GM23248 (cell line): ENCODE data around the gene MGMT. TPM values are rescaled to one million over a fixed set of nuclear protein-coding genes. Genes with fewer than 3 reads are reported as not detected.

Experiments
- DNase-seq: peaks from one replicate; pipeline ENCODE4 v3.0.0-alpha.2; 2015
- H2AFZ ChIP-seq: fragments of 200-600 bp; sonication (generic); 2 replicates; pipeline ENCODE4 v1.6.1; 2016; ENCODE audit warnings: antibody characterized with exemption
- H3F3A ChIP-seq: fragments of 200-600 bp; sonication (generic); 2 replicates; pipeline ENCODE4 v1.6.1; 2016; ENCODE audit warnings: mild to moderate bottlenecking, antibody characterized with exemption, mixed run types; ENCODE audit not compliant: insufficient read depth
- H3K27ac ChIP-seq: fragments of 200-600 bp; sonication (generic); 2 replicates; pipeline ENCODE4 v1.5.1; 2016; ENCODE audit warnings: mild to moderate bottlenecking
- H3K27me3 ChIP-seq: fragments of 200-600 bp; sonication (generic); replicated peaks from 2 replicates; pipeline ENCODE4 v1.6.1; 2016; ENCODE audit warnings: mild to moderate bottlenecking; ENCODE audit not compliant: insufficient read depth
- H3K36me3 ChIP-seq: fragments of 200-600 bp; sonication (generic); 2 replicates; pipeline ENCODE4 v1.6.1; 2016; ENCODE audit warnings: low read depth, mild to moderate bottlenecking
- H3K4me1 ChIP-seq: fragments of 200-600 bp; sonication (generic); 2 replicates; pipeline ENCODE4 v1.6.1; 2016; ENCODE audit warnings: mild to moderate bottlenecking; ENCODE audit not compliant: insufficient read depth
- H3K4me2 ChIP-seq: fragments of 200-600 bp; sonication (generic); one replicate; pipeline ENCODE4 v1.6.1; 2016; ENCODE audit warnings: mild to moderate bottlenecking; ENCODE audit not compliant: unreplicated experiment
- H3K4me3 ChIP-seq: fragments of 200-600 bp; sonication (generic); 2 replicates; pipeline ENCODE4 v1.5.1; 2016; ENCODE audit warnings: mild to moderate bottlenecking
- H3K79me2 ChIP-seq: fragments of 200-600 bp; sonication (generic); 2 replicates; pipeline ENCODE4 v1.6.1; 2016; ENCODE audit warnings: mild to moderate bottlenecking; ENCODE audit not compliant: insufficient read depth
- H3K9ac ChIP-seq: fragments of 200-600 bp; sonication (generic); 2 replicates; pipeline ENCODE4 v1.6.1; 2016; ENCODE audit warnings: mild to moderate bottlenecking
- H3K9me2 ChIP-seq: fragments of 200-600 bp; sonication (generic); 2 replicates; pipeline ENCODE4 v1.6.1; 2016; ENCODE audit warnings: mixed run types, mild to moderate bottlenecking, moderate library complexity; ENCODE audit not compliant: insufficient read depth
- H3K9me3 ChIP-seq: fragments of 200-600 bp; sonication (generic); one replicate; pipeline ENCODE4 v1.6.1; 2017; ENCODE audit warnings: low read depth
- H4K20me1 ChIP-seq: fragments of 200-600 bp; sonication (generic); 2 replicates; pipeline ENCODE4 v1.6.0; 2016; ENCODE audit not compliant: insufficient read depth
- EZH2 ChIP-seq: fragments of 200-600 bp; sonication (generic); IDR thresholded peaks from 2 replicates; pipeline ENCODE4 v1.6.1; 2018; ENCODE audit warnings: antibody characterized with exemption, mild to moderate bottlenecking; ENCODE audit not compliant: insufficient read depth, poor library complexity, severe bottlenecking
- EZH2phosphoT487 ChIP-seq: fragments of 200-600 bp; sonication (generic); IDR thresholded peaks from 2 replicates; pipeline ENCODE4 v1.6.1; 2018; ENCODE audit warnings: antibody characterized with exemption, moderate library complexity, mild to moderate bottlenecking, low read depth; ENCODE audit not compliant: insufficient read depth
- WGBS, 2 experiments: methylation state at CpG; one replicate each; pipeline ENCODE4 v1.1.6; 2015 to 2017; ENCODE audit warnings: low lambda C conversion rate in 2 of 2, low coverage in 1 of 2; ENCODE audit errors: missing lambda C conversion rate in 2 of 2; 5-methylcytosine and 5-hydroxymethylcytosine counted together
- in situ Hi-C: fragments of 300-500 bp; cut with MboI; formaldehyde crosslinking; loops from 2 replicates; pipeline ENCODE4 v1.15.0; 2020
- polyA plus RNA-seq: library from polyadenylated mRNA; unstranded; fragments of >200 nt; fragmentation: Nextera tagmentation; extraction: Ambion mirVana; gene quantifications from 2 replicates; pipeline ENCODE4 v1.2.1, GENCODE V29; 2016
- total RNA-seq: library from RNA; depleted of rRNA; stranded (reverse); fragments of >200 nt; shearing (Covaris generic); gene quantifications from 2 replicates; pipeline ENCODE4 v1.2.3, GENCODE V29; 2014

The MGMT gene
- total and polyA plus RNA-seq, 2 experiments from 2014 or later = 28.5 to 35.1 TPM

GRCh38 chr10:129447486-129447885 lies 19.6 kb upstream of the MGMT start:
- H4K20me1 ChIP-seq = no peaks in the 10 kb centered on the region
- H3K9ac ChIP-seq = no peak overlapping the region
- in situ Hi-C loops = no loop called here
- H3K9me3 ChIP-seq = no peaks in the 10 kb centered on the region
- H3K36me3 ChIP-seq = no peaks in the 10 kb centered on the region
- H3K27me3 ChIP-seq = no peaks in the 10 kb centered on the region
- no peak overlapping the region for H2AFZ ChIP-seq
- H3K79me2 ChIP-seq = no peaks in the 10 kb centered on the region
- no peak overlapping the region for H3K27ac ChIP-seq
- H3K4me2 ChIP-seq = no peak overlapping the region
- DNase-seq = no peak
- no peaks in the 10 kb centered on the region for H3K4me1 ChIP-seq
- no peaks in the 10 kb centered on the region for H3F3A ChIP-seq
- no peak overlapping the region for H3K4me3 ChIP-seq
- H3K9me2 ChIP-seq = no peaks in the 10 kb centered on the region
- TF ChIP-seq EZH2 (no peak), EZH2phosphoT487 (no peak)
- WGBS, 2 experiments = 42 to 49% methylated on average over 6 of the region's 6 CpGs

- no peaks in the 10 kb centered on the region for H3K9me3 ChIP-seq
- no peak overlapping the region for H3K4me3 ChIP-seq
- no peak overlapping the region for H3K27ac ChIP-seq
- H3K9me2 ChIP-seq = no peaks in the 10 kb centered on the region
- in situ Hi-C loops = no loop called here
- H3K79me2 ChIP-seq = no peaks in the 10 kb centered on the region
- TF ChIP-seq EZH2 = no peak
- TF ChIP-seq EZH2phosphoT487 = no peak
- H3K36me3 ChIP-seq = no peaks in the 10 kb centered on the region
- no peaks in the 10 kb centered on the region for H3K27me3 ChIP-seq
- H3K4me1 ChIP-seq = no peaks in the 10 kb centered on the region
- H2AFZ ChIP-seq = no peak overlapping the region
- H3F3A ChIP-seq = no peaks in the 10 kb centered on the region
- WGBS, 2 experiments = 26 to 28% methylated on average over 5 of the region's 5 CpGs
- DNase-seq = no peak
- H3K9ac ChIP-seq = no peak overlapping the region
- H4K20me1 ChIP-seq = no peaks in the 10 kb centered on the region
- no peak overlapping the region for H3K4me2 ChIP-seq
These were observed 19.0 kb upstream of the MGMT start for GRCh38 chr10:129448086-129448485.

GRCh38 chr10:129448539-129448938 lies 18.5 kb upstream of the MGMT start:
- H3K9me2 ChIP-seq = no peaks in the 10 kb centered on the region
- WGBS, 2 experiments = 53 to 58% methylated on average over 5 of the region's 5 CpGs
- H3K27me3 ChIP-seq = no peaks in the 10 kb centered on the region
- H3K4me1 ChIP-seq = no peaks in the 10 kb centered on the region
- H3K9me3 ChIP-seq = no peaks in the 10 kb centered on the region
- in situ Hi-C loops = no loop called here
- H3K9ac ChIP-seq = no peak overlapping the region
- no peak overlapping the region for H3K4me3 ChIP-seq
- H3K27ac ChIP-seq = no peak overlapping the region
- no peaks in the 10 kb centered on the region for H3K36me3 ChIP-seq
- H2AFZ ChIP-seq = no peak overlapping the region
- DNase-seq = no peak
- H3K79me2 ChIP-seq = no peaks in the 10 kb centered on the region
- H3K4me2 ChIP-seq = no peak overlapping the region
- no peak for TF ChIP-seq EZH2
- TF ChIP-seq EZH2phosphoT487 = no peak
- no peaks in the 10 kb centered on the region for H4K20me1 ChIP-seq
- H3F3A ChIP-seq = no peaks in the 10 kb centered on the region

GRCh38 chr10:129449893-129450292 lies 17.1 kb upstream of the MGMT start:
- Histone ChIP-seq H3K9ac (no peak overlapping the region), H3K9me3 (no peaks in the 10 kb centered on the region), H2AFZ (no peak overlapping the region), H3K79me2 (no peaks in the 10 kb centered on the region), H3K4me1 (no peaks in the 10 kb centered on the region), H4K20me1 (no peaks in the 10 kb centered on the region), H3K36me3 (no peaks in the 10 kb centered on the region), H3K9me2 (no peaks in the 10 kb centered on the region), H3F3A (no peaks in the 10 kb centered on the region), H3K4me3 (no peak overlapping the region), H3K27me3 (no peaks in the 10 kb centered on the region), H3K4me2 (no peak overlapping the region), H3K27ac (no peak overlapping the region)
- in situ Hi-C loops = no loop called here
- WGBS, 2 experiments = 2 to 6% methylated on average over 2 of the region's 2 CpGs
- no peak for TF ChIP-seq EZH2phosphoT487
- no peak for TF ChIP-seq EZH2
- DNase-seq = no peak

GRCh38 chr10:129450391-129450790 lies 16.6 kb upstream of the MGMT start:
- H3F3A ChIP-seq = no peaks in the 10 kb centered on the region
- no peak overlapping the region for H3K4me3 ChIP-seq
- no peaks in the 10 kb centered on the region for H3K9me3 ChIP-seq
- H3K9me2 ChIP-seq = no peaks in the 10 kb centered on the region
- H4K20me1 ChIP-seq = no peaks in the 10 kb centered on the region
- 21 to 31% methylated on average over 3 of the region's 3 CpGs for WGBS, 2 experiments
- no peak overlapping the region for H3K4me2 ChIP-seq
- H3K4me1 ChIP-seq = no peaks in the 10 kb centered on the region
- no peak overlapping the region for H2AFZ ChIP-seq
- in situ Hi-C loops = no loop called here
- no peak overlapping the region for H3K27ac ChIP-seq
- DNase-seq = no peak
- H3K36me3 ChIP-seq = no peaks in the 10 kb centered on the region
- no peaks in the 10 kb centered on the region for H3K27me3 ChIP-seq
- no peak for TF ChIP-seq EZH2phosphoT487
- no peak for TF ChIP-seq EZH2
- H3K9ac ChIP-seq = no peak overlapping the region
- no peaks in the 10 kb centered on the region for H3K79me2 ChIP-seq
